HEK293T (cell line): ENCODE results near the gene RASA3.

ENCODE experiments used
- CTCF ChIA-PET: fragments of 350-600 bp; formaldehyde crosslinking; extraction: SDS; loops from one replicate; lab custom pipeline; 2021; ENCODE audit warnings: antibody characterized with exemption, inconsistent platforms; lab: Yijun Ruan, JAX
- POLR2A ChIA-PET: fragments of 350-600 bp; formaldehyde crosslinking; extraction: SDS; loops from one replicate; lab custom pipeline; 2020; ENCODE audit warnings: antibody characterized with exemption, inconsistent platforms; lab: Yijun Ruan, JAX
- DNase-seq: peaks from one replicate; pipeline ENCODE4 v3.0.0; 2012; ENCODE audit warnings: mixed read lengths; ENCODE audit errors: extremely low spot score
- ARNT ChIP-seq: fragments of 450-650 bp; IDR thresholded peaks from 2 replicates; pipeline ENCODE4 v1.6.1; 2017; ENCODE audit warnings: mild to moderate bottlenecking
- BHLHE40 ChIP-seq: fragments of 450-650 bp; IDR thresholded peaks from 2 replicates; pipeline ENCODE4 v1.6.1; 2016; ENCODE audit warnings: mild to moderate bottlenecking, moderate library complexity, borderline replicate concordance
- CTBP1 ChIP-seq: fragments of 450-650 bp; IDR thresholded peaks from 2 replicates; pipeline ENCODE4 v1.6.1; 2016; ENCODE audit warnings: borderline replicate concordance
- ELF4 ChIP-seq: fragments of 450-650 bp; IDR thresholded peaks from 2 replicates; pipeline ENCODE4 v1.6.1; 2017; ENCODE audit warnings: antibody characterized with exemption
- FOXA1 ChIP-seq: fragments of 450-650 bp; IDR thresholded peaks from 2 replicates; pipeline ENCODE4 v1.6.1; 2016; ENCODE audit warnings: mild to moderate bottlenecking
- FOXK2 ChIP-seq: fragments of 450-650 bp; IDR thresholded peaks from 2 replicates; pipeline ENCODE4 v1.6.1; 2016; ENCODE audit warnings: mild to moderate bottlenecking
- FOXM1 ChIP-seq: fragments of 450-650 bp; IDR thresholded peaks from 2 replicates; pipeline ENCODE4 v1.6.1; 2017; ENCODE audit warnings: mild to moderate bottlenecking, borderline replicate concordance
- HDGF ChIP-seq: fragments of 450-650 bp; IDR thresholded peaks from 2 replicates; pipeline ENCODE4 v1.6.1; 2017; ENCODE audit warnings: antibody characterized with exemption, borderline replicate concordance
- L3MBTL2 ChIP-seq: fragments of 450-650 bp; conservative IDR thresholded peaks from 2 replicates; pipeline ENCODE4 v1.6.1; 2016; ENCODE audit warnings: mild to moderate bottlenecking
- LEF1 ChIP-seq: fragments of 450-650 bp; IDR thresholded peaks from 2 replicates; pipeline ENCODE4 v1.6.1; 2017; ENCODE audit warnings: mild to moderate bottlenecking, borderline replicate concordance
- NFRKB ChIP-seq: fragments of 450-650 bp; IDR thresholded peaks from 2 replicates; pipeline ENCODE4 v1.6.1; 2016; ENCODE audit warnings: mild to moderate bottlenecking, moderate library complexity
- SP1 ChIP-seq: fragments of 450-650 bp; IDR thresholded peaks from 2 replicates; pipeline ENCODE4 v1.6.1; 2017
- SUZ12 ChIP-seq: fragments of 450-650 bp; IDR thresholded peaks from 2 replicates; pipeline ENCODE4 v1.6.1; 2016; ENCODE audit warnings: mild to moderate bottlenecking
- TARDBP ChIP-seq: fragments of 450-650 bp; IDR thresholded peaks from 2 replicates; pipeline ENCODE4 v1.6.1; 2016
- ZNF384 ChIP-seq: fragments of 450-650 bp; IDR thresholded peaks from 2 replicates; pipeline ENCODE4 v1.6.1; 2016
- TF ChIP-seq, protein P1 (sequence below): fragments of 450-650 bp; IDR thresholded peaks from 2 replicates; pipeline ENCODE4 v1.6.1; 2016

Gene RASA3

DNA sequence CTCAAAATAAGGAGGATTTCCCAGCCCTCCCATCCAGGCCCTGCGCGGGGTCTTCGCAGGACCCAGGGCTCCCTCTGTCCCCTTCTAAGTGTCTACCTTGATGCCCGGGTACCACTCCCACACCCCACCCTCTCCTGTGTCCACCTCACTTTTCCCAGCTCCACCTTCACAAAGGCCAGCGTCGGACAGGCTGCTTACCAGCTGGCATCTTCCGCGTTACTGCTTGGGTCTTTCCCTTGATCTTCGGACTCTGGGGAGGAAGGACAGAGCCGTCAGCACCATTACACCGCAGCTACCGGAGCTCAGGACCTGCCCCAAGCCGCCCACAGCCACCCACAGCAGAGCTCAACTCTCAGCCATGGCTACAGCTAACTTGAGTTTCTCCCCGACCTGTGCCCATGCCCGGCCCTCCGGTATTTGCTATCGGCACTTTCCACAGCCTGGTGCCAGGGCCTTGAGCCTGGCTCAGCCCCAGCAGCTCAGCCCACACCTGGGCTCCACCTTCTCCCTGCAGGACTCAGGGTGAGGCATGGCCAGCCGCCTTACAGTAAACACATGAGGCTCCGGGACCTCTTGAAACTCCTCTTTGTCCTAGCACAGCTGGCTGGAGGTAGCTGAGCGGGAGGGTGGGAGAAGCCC, 162.3 kb downstream of the RASA3 start:
- DNase-seq = no peak
- TF ChIP-seq SP1 = no peak
- TF ChIP-seq BHLHE40 = no peak
- TF ChIP-seq CTBP1 = no peak
- TF ChIP-seq FOXM1 = no peak
- TF ChIP-seq ZNF384 = no peak
- POLR2A ChIA-PET = no interaction called here
- CTCF ChIA-PET = no interaction called here

DNA sequence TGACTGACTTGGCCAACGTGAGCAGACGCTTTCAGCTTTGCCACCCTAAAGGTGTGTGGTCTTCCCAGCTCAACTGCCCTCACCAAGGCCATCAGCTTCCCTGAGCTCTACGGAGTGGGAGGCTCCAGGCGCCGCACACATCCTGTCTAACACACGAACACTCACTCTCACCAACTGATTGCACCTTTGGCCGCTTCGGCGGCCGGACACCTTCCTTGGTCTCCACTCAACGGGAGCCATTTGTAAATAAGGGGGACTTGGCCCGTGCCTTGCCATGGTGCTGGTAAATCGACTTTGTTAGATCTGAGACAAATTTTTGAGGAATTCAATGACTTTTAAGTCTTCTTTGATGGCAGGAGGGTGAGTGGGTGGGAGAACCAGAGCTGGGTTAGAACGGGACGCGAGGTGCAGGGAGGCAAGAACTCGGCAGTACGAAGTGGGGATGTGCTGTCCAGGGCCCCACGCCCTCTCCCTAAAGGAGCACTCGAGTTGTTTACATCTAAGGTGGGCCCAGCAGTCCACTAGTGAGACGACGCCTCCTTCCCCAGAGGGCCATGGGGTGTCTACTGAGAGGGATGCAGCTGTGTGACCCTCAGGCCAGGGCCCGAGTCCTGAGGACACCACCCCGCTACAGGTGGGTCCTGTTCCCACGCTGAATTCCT, 163.0 kb downstream of the RASA3 start:
- ChIA-PET POLR2A (no interaction called here), CTCF (no interaction called here)
- no peak for DNase-seq
- no peak for TF ChIP-seq HDGF
- no peak for TF ChIP-seq CTBP1
- no peak for TF ChIP-seq BHLHE40
- TF ChIP-seq L3MBTL2 = no peak
- TF ChIP-seq TARDBP = no peak
- TF ChIP-seq SUZ12 = no peak

DNA sequence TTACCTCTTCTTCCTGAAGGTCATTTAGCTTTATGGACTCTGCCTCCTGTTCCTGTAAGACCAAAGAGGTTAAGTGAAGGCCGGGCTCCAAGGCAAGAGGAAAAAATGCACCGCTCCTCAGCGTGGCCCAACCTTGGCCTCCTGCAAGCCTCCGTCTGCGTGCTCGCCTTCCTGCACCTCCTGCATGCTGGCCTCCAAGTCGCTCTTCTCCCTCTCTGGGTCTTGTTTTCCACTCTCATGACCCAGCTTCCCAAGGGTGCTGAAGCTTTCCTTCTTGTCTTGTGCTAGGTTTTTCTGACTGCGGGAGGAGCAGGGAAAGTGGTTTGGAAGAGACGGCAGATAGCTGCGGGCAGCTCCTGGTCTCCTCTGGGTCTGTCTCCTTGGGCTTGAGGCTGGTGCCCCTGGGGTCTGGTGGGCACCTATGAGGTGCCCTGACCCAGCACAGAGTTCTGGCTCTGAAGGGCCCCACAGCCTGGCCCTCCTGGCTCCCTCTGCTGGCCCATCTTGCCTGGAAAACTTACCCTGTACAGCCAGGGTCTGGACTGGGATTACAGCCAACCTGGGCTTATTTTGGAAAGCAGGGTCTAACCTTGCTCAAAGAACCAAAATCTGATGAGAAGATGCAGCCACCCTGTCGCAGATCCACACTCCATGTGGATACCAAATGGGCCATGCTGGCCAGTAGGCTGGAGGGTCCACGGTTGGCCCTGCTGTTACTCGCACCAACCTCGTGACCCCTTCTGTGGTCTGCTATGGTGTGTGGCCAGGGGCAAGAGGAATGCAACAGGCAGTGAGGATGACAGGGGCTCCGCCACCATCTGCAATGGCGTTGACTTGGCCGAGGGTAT, 163.7 kb downstream of the RASA3 start:
- no peak for TF ChIP-seq HDGF
- no peak for TF ChIP-seq LEF1
- TF ChIP-seq BHLHE40 = no peak
- no peak for TF ChIP-seq FOXA1
- no peak for TF ChIP-seq ARNT
- TF ChIP-seq NFRKB = no peak
- no peak for TF ChIP-seq CTBP1
- TF ChIP-seq, protein P1, sequence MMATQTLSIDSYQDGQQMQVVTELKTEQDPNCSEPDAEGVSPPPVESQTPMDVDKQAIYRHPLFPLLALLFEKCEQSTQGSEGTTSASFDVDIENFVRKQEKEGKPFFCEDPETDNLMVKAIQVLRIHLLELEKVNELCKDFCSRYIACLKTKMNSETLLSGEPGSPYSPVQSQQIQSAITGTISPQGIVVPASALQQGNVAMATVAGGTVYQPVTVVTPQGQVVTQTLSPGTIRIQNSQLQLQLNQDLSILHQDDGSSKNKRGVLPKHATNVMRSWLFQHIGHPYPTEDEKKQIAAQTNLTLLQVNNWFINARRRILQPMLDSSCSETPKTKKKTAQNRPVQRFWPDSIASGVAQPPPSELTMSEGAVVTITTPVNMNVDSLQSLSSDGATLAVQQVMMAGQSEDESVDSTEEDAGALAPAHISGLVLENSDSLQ = no peak
- no peak for TF ChIP-seq ELF4
- no peak for TF ChIP-seq SP1
- no peak for TF ChIP-seq TARDBP
- TF ChIP-seq SUZ12 = no peak
- TF ChIP-seq FOXM1 = no peak
- TF ChIP-seq L3MBTL2 = no peak
- TF ChIP-seq FOXK2 = no peak
- TF ChIP-seq ZNF384 = no peak
- CTCF ChIA-PET = no interaction called here
- DNase-seq = no peak
- POLR2A ChIA-PET = no interaction called here

DNA sequence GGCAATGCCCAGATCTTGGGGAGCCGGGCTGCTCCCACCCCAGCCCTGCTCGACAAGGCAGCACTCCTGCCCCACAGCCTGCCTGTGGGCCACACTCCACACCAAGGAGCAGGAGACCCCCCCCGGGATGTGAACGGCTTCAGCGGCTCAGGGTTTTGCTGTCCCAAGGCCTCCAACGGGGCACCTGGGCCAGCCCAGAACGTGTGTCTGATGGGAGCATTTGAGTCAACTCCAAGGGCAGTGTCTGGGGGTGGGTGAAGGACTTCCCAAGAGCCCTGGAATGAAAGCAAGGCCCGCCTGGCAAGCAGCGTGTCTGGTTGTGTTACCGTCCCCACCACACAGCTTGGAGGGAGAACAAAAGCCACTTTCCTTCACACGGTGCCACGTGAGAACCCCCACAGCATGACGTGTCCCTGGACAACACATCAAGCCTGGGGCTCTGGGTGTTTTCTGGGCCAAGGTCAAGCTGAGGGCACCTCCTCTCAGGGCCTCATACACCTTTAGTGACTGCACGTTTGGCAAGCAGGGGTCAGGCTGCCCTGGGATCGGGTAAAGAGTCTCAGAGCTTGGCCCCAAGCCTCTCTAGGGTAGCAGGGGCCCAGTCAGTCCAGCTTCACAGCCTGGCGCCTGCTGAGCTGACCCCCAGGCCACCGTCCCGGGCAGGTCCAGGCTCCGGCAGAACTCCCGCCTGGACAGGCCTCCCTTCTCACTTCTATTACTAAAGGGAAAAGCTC, 164.5 kb downstream of the RASA3 start:
- no peak for DNase-seq
- POLR2A ChIA-PET = no interaction called here
- CTCF ChIA-PET = no interaction called here
- TF ChIP-seq BHLHE40 = no peak
- no peak for TF ChIP-seq HDGF

DNA sequence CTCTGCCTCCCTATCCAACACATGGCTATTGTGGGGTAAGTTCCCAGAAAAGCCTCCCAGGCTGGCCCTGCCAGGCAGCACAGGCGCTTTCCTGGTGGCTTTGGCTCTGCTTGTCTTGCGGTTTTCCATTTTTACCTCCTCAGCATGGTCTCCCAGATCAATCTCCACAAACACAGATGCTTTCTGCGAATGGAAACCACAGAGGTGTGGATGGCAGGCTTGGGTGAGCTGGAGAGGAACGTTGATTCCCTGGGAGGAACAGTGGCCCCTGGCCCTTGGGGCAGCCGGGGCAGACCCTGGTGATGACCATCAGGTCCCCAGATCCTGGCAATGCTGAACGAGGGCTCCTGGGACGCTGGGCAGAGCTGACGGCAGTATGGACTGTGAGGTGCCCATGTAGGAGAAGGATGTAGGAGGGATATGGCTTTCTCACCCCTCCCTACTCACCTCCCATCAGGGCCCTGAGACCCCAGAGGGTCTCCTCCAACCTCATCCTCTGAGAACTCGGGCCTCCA, 165.2 kb downstream of the RASA3 start:
- TF ChIP-seq, protein P1 = no peak
- TF ChIP-seq SP1 (no peak), FOXM1 (no peak), HDGF (no peak), NFRKB (no peak), SUZ12 (no peak)
- POLR2A ChIA-PET = no interaction called here
- CTCF ChIA-PET = no interaction called here
- no peak for DNase-seq

DNA sequence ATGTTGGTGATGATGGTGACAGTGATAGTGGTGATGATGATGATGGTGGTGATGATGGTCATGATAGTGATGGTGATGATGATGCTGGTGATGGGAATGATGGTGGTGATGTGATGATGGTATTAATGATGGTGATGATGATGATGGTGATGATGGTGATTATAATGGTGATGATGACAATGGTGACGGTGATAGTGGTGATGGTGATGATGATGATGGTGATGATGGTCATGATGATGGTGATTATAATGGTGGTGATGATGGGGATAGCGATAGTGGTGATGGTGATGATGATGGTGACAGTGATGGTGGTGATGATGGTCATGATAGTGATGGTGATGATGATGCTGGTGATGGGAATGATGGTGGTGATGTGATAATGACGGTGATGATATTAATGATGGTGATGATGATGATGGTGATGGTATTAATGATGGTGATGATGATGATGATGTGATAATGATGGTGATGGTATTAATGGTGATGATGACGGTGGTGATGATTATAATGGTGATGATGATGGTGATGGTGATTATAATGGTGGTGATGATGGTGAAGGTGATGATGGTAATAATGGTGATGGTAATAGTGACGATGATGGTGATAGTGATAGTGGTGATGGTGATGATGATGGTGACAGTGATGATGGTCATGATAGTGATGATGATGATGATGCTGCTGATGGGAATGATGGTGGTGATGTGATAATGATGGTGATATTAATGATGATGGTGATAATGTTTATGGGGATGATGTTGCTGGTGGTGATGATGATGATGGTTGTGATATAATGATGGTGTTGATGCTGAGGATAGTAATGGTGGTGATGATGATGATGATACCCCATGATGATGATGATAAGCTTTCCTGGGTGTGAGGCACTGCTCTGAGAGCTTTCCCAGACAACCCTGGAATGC, 166.2 kb downstream of the RASA3 start:
- TF ChIP-seq CTBP1 (no peak), ZNF384 (no peak), FOXK2 (no peak), FOXA1 (no peak), ELF4 (no peak), HDGF (no peak), TARDBP (no peak), ARNT (no peak), SUZ12 (no peak), NFRKB (no peak), BHLHE40 (no peak), SP1 (no peak), FOXM1 (no peak), L3MBTL2 (no peak)
- TF ChIP-seq, protein P1 = no peak
- CTCF ChIA-PET = no interaction called here
- POLR2A ChIA-PET = no interaction called here
- DNase-seq = no peak
